ENCODE results near the gene ANKRD9. TPM values are rescaled to one million over a fixed set of nuclear protein-coding genes. Genes with fewer than 3 reads are reported as not detected.

The ANKRD9 gene
- total and polyA plus RNA-seq, 2 of the 13 experiments (the other 11 are each of a cell fraction or from before 2014, with no cell fraction given), result 10.0 to 15.0 TPM

GRCh38 chr14:102539544-102540314, 30.2 kb upstream of the ANKRD9 start (continued):
- TF ChIP-seq ZNF275 (CRISPR knock-in tag; IDR thresholded peaks at IDR 0.05; ENCODE audit: borderline replicate concordance) (peak; percentile 2; the same call in 1 of the 2 replicates), ZNF432 (CRISPR knock-in tag; IDR thresholded peaks at IDR 0.05; ENCODE audit: borderline replicate concordance) (no peak), EZH2 (conservative IDR thresholded peaks at IDR 0.05; ENCODE audit: low read depth, low read length) (no peak), ZNF121 (CRISPR knock-in tag; IDR thresholded peaks at IDR 0.05) (no peak), RORA (CRISPR knock-in tag; IDR thresholded peaks at IDR 0.05) (no peak), ZNF7 (CRISPR knock-in tag; IDR thresholded peaks at IDR 0.05) (no peak), FLYWCH1 (CRISPR knock-in tag; IDR thresholded peaks at IDR 0.05) (no peak), SNAPC5 (CRISPR knock-in tag; IDR thresholded peaks at IDR 0.05; ENCODE audit: borderline replicate concordance) (0 out of 2 replicates have a peak, but pooled peaks have one; percentile 23), KIAA2018 (CRISPR knock-in tag; IDR thresholded peaks at IDR 0.05; ENCODE audit: borderline replicate concordance) (no peak), TFDP1 (CRISPR knock-in tag; IDR thresholded peaks at IDR 0.05; ENCODE audit: borderline replicate concordance) (no peak)
- TF ChIP-seq, protein P1, sequence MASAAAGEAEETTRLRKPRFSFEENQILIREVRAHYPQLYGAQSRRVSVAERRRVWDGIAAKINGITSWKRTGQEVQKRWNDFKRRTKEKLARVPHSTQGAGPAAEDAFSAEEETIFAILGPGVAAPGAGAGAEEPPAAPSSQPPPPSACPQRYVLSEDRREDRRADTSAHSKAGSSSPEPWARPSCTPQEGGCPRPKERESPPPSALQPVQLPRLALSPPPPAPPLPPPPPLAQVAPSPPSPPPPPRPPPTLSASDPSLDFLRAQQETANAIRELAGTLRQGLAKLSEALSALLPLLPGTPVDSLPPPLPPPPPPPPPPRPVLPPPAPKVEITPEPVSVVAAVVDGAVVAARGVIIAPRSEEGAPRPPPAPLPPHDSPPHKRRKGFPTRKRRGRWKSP (CRISPR knock-in tag; IDR thresholded peaks at IDR 0.05), result no peak
- TF ChIP-seq, protein P2, sequence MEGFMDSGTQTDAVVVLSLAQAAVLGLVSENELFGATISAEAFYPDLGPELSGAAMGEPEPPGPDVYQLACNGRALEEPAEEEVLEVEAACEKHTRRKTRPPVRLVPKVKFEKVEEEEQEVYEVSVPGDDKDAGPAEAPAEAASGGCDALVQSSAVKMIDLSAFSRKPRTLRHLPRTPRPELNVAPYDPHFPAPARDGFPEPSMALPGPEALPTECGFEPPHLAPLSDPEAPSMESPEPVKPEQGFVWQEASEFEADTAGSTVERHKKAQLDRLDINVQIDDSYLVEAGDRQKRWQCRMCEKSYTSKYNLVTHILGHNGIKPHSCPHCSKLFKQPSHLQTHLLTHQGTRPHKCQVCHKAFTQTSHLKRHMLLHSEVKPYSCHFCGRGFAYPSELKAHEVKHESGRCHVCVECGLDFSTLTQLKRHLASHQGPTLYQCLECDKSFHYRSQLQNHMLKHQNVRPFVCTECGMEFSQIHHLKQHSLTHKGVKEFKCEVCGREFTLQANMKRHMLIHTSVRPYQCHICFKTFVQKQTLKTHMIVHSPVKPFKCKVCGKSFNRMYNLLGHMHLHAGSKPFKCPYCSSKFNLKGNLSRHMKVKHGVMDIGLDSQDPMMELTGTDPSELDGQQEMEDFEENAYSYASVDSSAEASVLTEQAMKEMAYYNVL (CRISPR knock-in tag; IDR thresholded peaks at IDR 0.05; ENCODE audit: borderline replicate concordance), result no peak
- TF ChIP-seq, protein P3, sequence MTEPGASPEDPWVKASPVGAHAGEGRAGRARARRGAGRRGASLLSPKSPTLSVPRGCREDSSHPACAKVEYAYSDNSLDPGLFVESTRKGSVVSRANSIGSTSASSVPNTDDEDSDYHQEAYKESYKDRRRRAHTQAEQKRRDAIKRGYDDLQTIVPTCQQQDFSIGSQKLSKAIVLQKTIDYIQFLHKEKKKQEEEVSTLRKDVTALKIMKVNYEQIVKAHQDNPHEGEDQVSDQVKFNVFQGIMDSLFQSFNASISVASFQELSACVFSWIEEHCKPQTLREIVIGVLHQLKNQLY (CRISPR knock-in tag; IDR thresholded peaks at IDR 0.05), result no peak; the same call in 1 of the 2 replicates
